Thyroid gland (tissue), 4 donors: Measurements from ENCODE around the gene SDC4. TPM values are rescaled to one million over a fixed set of nuclear protein-coding genes. Genes with fewer than 3 reads are reported as not detected.

Experiments used
- DNase-seq, 2 donors: peaks; one replicate each; pipeline ENCODE4 v3.0.0-alpha.2; 2019
- H3K27ac ChIP-seq, 3 donors: fragments of 200-600 bp; sonication (generic); 1 replicate in 2 of 3; 2 replicates in 1 of 3; pipeline ENCODE4 v1.5.1; 2016 to 2019; ENCODE audit warnings: mild to moderate bottlenecking in 1 of 3, moderate library complexity in 1 of 3
- H3K27me3 ChIP-seq: fragments of 200-600 bp; sonication (generic); one replicate; pipeline ENCODE4 v1.5.1; 2019
- H3K36me3 ChIP-seq, 2 donors: fragments of 200-600 bp; sonication (generic); one replicate each; pipeline ENCODE4 v1.5.1; 2016 to 2019
- H3K4me1 ChIP-seq, 2 donors: fragments of 200-600 bp; sonication (generic); one replicate each; pipeline ENCODE4 v1.5.1; 2017 to 2019
- H3K4me3 ChIP-seq, 3 donors: fragments of 200-600 bp; sonication (generic); replicated peaks in 1 of 3; 1 replicate in 2 of 3; 2 replicates in 1 of 3; pipeline ENCODE4 v1.5.1; 2016; ENCODE audit warnings: mild to moderate bottlenecking in 1 of 3
- H3K9me3 ChIP-seq: fragments of 200-600 bp; sonication (generic); one replicate; pipeline ENCODE4 v1.5.1; 2017
- POLR2A ChIP-seq, 2 donors: fragments of 450-650 bp; IDR thresholded peaks; one replicate each; pipeline ENCODE4 v1.6.1; 2017; ENCODE audit warnings: antibody characterized with exemption in 2 of 2, mild to moderate bottlenecking in 2 of 2, moderate library complexity in 1 of 2
- WGBS, 2 donors: methylation state at CpG; one replicate each; pipeline ENCODE4 v1.1.5; 2017; 5-methylcytosine and 5-hydroxymethylcytosine counted together
- intact Hi-C: fragments of 100-400 bp; cut with DNase I; formaldehyde crosslinking; loops from one replicate; pipeline ENCODE4 v1.15.1; 2023
- total RNA-seq, 4 donors: library from RNA; depleted of rRNA; stranded (reverse); fragments of >200 nt; gene quantifications; one replicate each; pipeline ENCODE4 v1.2.3, GENCODE V29; 2016
- TF ChIP-seq, protein P1 (sequence below), 6 experiments: fragments of 200-600 bp in 3 of 6; fragments of 450-650 bp in 3 of 6; sonication (generic) in 3 of 6; IDR thresholded peaks; one replicate each; pipeline ENCODE4 v1.5.1; 2016 to 2019; ENCODE audit warnings: antibody characterized with exemption in 6 of 6, mild to moderate bottlenecking in 2 of 6, inconsistent platforms in 1 of 6, moderate library complexity in 1 of 6

The SDC4 gene
- total RNA-seq, 4 donors from 2014 or later, result 35.5 to 101 (median 63.3) TPM

DNA sequence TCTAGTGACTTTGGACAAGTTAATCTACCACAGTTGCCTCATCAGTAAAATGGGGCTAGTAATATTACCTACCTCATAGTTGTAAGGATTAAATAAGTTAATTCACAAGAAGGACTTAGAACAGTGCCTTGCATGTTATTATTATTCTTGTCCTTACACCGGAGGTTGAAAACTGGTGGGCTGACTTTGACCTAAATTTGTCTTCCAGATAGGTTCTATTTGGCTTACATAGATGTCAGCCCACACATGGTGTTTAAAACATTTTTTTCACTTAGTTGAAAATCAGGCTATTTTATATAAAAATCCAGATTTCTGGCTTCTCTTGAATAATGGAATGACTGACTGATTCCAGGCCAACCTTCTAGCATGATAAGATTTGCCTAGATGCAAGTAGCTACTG lies 18.0 kb upstream of the SDC4 start:
- no peaks in the 10 kb centered on the region for H3K9me3 ChIP-seq
- H3K27ac ChIP-seq, result no peak overlapping the region
- peaks cover 23 to 27% of the 10 kb centered on the region in 2 donors for H3K36me3 ChIP-seq
- TF ChIP-seq POLR2A (IDR thresholded peaks at IDR 0.05), result no peak
- TF ChIP-seq, protein P1, sequence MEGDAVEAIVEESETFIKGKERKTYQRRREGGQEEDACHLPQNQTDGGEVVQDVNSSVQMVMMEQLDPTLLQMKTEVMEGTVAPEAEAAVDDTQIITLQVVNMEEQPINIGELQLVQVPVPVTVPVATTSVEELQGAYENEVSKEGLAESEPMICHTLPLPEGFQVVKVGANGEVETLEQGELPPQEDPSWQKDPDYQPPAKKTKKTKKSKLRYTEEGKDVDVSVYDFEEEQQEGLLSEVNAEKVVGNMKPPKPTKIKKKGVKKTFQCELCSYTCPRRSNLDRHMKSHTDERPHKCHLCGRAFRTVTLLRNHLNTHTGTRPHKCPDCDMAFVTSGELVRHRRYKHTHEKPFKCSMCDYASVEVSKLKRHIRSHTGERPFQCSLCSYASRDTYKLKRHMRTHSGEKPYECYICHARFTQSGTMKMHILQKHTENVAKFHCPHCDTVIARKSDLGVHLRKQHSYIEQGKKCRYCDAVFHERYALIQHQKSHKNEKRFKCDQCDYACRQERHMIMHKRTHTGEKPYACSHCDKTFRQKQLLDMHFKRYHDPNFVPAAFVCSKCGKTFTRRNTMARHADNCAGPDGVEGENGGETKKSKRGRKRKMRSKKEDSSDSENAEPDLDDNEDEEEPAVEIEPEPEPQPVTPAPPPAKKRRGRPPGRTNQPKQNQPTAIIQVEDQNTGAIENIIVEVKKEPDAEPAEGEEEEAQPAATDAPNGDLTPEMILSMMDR (IDR thresholded peaks at IDR 0.05), result no peak
- 83% methylated on average over 1 of the region's 1 CpG for WGBS, 2 donors
- H3K4me1 ChIP-seq, result peaks cover 12 to 13% of the 10 kb centered on the region in 2 donors
- no peaks in the 10 kb centered on the region for H3K27me3 ChIP-seq
- no peak for DNase-seq
- no peak overlapping the region for H3K4me3 ChIP-seq
- intact Hi-C loops, result no loop called here

DNA sequence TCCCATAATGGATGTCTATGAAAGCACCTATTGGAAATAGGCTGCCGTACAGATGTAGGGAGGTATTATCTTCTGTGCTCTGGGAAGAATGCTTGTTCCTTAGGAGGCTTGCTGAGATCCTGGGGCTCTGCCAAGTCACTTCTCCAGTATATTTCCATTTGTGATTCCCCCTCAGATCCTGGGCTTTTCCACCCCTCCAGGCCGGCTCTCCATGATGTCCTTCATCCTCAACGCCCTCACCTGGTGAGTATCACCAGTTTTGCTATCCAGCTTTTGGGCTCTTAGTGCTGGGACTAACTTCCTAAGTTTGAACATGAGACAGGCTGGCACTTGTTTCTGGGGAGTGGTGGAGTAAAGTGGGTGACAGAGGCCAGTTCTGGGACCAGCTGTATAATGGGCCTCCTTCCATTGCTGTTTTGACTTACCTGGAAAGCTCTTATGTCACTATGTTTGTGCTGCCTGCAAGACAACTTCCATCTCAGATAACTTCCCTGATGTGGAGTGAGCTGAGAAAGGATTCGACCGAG lies 17.3 kb upstream of the SDC4 start:
- Histone ChIP-seq H3K27ac (no peak overlapping the region), H3K27me3 (no peaks in the 10 kb centered on the region), H3K4me3 (no peak overlapping the region), H3K9me3 (no peaks in the 10 kb centered on the region), H3K4me1 (peaks cover 12 to 13% of the 10 kb centered on the region in 2 donors), H3K36me3 (peaks cover 23 to 27% of the 10 kb centered on the region in 2 donors)
- intact Hi-C loops, result no loop called here
- 91 to 98% methylated on average over 5 of the region's 5 CpGs for WGBS, 2 donors
- TF ChIP-seq, protein P1 (IDR thresholded peaks at IDR 0.05), result no peak
- TF ChIP-seq POLR2A (IDR thresholded peaks at IDR 0.05), result no peak
- no peak for DNase-seq

DNA sequence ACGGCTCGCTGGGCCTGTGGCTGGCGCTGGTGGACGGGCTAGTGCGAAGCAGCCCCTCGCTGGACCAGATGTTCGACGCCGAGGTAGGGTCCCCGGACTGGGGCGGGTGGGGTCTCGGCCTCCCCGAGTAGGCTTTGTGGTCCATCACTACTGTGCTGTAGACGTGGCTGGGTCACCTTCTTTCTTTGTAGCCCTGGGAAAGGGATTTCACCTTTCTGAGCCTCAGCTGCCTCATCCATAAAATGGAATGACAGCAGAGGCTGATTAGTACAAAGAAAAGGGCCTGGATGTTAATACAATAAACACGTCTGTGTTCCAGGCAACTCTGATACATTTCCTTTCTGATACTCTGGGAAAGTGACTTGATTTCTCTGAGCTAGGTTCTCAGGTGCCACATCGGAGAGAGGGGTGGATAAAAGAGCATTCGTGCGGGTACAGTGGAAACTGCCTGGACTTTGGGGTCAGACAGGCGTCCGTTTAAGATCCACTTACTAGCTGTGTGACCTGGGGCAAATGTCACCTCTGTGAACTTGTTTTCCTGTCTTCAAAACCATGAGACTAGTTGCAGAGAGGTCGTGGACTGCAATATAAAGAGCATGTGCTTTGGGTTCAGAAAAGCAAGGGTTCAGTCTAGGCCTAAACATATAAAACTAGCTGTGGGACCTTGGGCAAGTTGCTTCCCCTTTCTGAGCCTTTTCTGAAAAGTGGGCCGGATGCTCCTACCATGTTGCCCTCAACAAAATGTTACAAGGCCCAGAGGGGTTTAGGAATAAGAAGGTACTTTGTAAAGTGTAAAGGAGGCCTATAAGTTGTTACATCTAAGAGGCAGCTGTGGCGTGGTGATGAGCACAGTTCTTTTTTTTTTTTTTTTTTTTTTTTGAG lies 15.6 kb upstream of the SDC4 start:
- peak overlapping the region in 2 of 3 donors; percentile 89 for H3K27ac ChIP-seq
- intact Hi-C loops, result no loop called here
- H3K4me3 ChIP-seq, result peak overlapping the region; percentile 37 to 55 (median 46)
- H3K27me3 ChIP-seq, result no peaks in the 10 kb centered on the region
- TF ChIP-seq POLR2A (IDR thresholded peaks at IDR 0.05), result no peak
- TF ChIP-seq, protein P1 (IDR thresholded peaks at IDR 0.05), result no peak
- peaks cover 23 to 27% of the 10 kb centered on the region in 2 donors for H3K36me3 ChIP-seq
- DNase-seq, result no peak
- no peaks in the 10 kb centered on the region for H3K9me3 ChIP-seq
- peaks cover 13 to 25% of the 10 kb centered on the region in 2 donors for H3K4me1 ChIP-seq
- 40 to 43% methylated on average over 10 to 12 of the region's 23 CpGs for WGBS, 2 donors

DNA sequence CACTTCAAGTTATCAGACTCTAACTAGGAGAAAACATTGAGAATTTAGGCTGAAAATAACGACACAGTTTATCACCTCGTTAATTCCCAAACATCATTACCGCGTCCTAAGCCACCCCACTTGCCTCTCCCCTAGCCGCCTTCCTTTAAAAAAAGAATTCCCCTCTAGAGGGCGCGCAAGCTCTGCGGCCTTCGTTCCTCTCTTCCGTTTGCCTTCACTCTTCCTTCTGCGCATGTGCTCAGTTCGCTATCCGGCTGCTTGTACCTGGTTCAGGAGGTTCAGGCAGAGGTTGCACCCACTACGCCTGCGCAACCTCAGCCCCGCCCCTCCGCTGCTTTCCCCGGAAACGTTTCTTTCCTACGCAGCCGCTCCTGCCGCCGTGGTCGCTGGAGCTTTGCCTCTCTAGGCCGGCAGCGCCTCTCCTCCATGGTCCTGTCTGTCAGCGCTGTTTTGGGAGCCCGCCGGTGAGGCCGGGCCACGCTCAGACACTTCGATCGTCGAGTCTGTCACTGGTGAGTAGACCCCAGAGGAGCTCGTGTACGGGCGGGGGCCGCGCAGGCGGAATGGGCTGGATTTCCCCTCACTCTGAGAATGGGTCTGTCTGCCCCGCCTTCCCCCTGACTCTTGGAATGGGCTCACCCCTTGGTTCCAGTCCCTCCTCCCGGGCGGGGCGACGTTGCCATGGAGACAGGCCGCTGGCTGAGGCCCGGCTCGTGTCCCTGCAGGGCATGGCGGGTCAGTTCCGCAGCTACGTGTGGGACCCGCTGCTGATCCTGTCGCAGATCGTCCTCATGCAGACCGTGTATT lies 14.8 kb upstream of the SDC4 start, which contains the start of gene SYS1:
Gene SYS1 (plus strand): TSS at position 353 of the 807 bp plus-strand sequence. CDS start 376 bp downstream, at position 729.
- TF ChIP-seq POLR2A (IDR thresholded peaks at IDR 0.05), result peak; percentile 6 to 95
- TF ChIP-seq, protein P1 (IDR thresholded peaks at IDR 0.05), result peak; percentile 83 to 98 (median 87)
- Histone ChIP-seq H3K4me3 (peak within 1 kb of the TSS; percentile 37 to 55 (median 46)), H3K27ac (peak within 1 kb of the TSS; percentile 89 to 95 (median 89)), H3K27me3 (no peaks in the 10 kb centered on the region), H3K9me3 (no peaks in the 10 kb centered on the region), H3K36me3 (peaks cover 23 to 24% of the 10 kb centered on the region in 2 donors), H3K4me1 (peaks cover 20 to 33% of the 10 kb centered on the region in 2 donors)
- intact Hi-C loops, result no loop called here
- DNase-seq, result peak; percentile 98 to 99
- WGBS, 2 donors, result 0% methylated on average over 23 to 31 of the region's 55 CpGs
